Nephron (organoid): Measurements from ENCODE around the gene FTO.
A peak's percentile ranks its signal among the peaks of the same experiment; 100 is the strongest.
"Not testable (repeated sequence)": the region's sequence is repeated elsewhere in the genome, so short reads cannot be mapped to it uniquely, and the experiment has no call there.

Experiments
- H3K27ac Mint-ChIP-seq, 3 experiments: 2 replicates each; pipeline ENCODE4 v1.8.0; 2020; ENCODE audit warnings: mixed read lengths in 3 of 3, mild to moderate bottlenecking in 2 of 3, moderate library complexity in 1 of 3
- H3K27me3 Mint-ChIP-seq: 2 replicates; pipeline ENCODE4 v1.8.0; 2021; ENCODE audit warnings: low read depth, mild to moderate bottlenecking, moderate library complexity, mixed read lengths
- H3K36me3 Mint-ChIP-seq: 2 replicates; pipeline ENCODE4 v1.8.0; 2020; ENCODE audit warnings: low read depth, mixed read lengths
- H3K4me1 Mint-ChIP-seq: 2 replicates; pipeline ENCODE4 v1.8.0; 2020; ENCODE audit warnings: mixed read lengths
- H3K4me3 Mint-ChIP-seq, 3 experiments: 2 replicates each; pipeline ENCODE4 v1.8.0; 2020; ENCODE audit warnings: mild to moderate bottlenecking in 3 of 3, mixed read lengths in 3 of 3, moderate library complexity in 2 of 3
- H3K9me3 Mint-ChIP-seq: 2 replicates; pipeline ENCODE4 v1.8.0; 2020; ENCODE audit warnings: mixed read lengths
- TF ChIP-seq, protein P1 (sequence below), 3 experiments: fragments of 200-600 bp; sonication (generic); IDR thresholded peaks; one replicate each; pipeline ENCODE4 v1.5.0; 2021; ENCODE audit warnings: antibody characterized with exemption in 3 of 3; ENCODE audit not compliant: unreplicated experiment in 3 of 3

FTO gene

DNA sequence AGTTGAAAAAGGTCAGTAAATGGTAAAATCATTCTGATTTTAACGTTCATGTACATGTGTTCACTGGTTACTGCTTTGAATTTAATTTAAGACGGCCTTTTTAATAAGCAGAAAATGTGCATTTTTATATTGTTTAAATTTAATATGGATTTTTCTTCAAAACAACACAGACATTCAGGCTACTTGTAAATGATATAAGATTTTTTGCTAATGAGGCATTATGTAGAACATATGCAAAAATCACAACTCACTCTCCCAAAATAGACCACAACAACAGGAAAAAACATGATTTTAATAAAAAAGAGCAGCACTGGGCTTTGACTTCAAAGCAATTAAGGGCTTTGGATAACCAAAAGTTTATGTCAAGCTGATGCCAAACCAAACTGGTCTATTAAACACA is 22.6 kb upstream of the FTO start:
- H3K9me3 Mint-ChIP-seq: peaks cover 13% of the 10 kb centered on the region
- H3K4me3 Mint-ChIP-seq: no peak overlapping the region
- peaks cover 4% of the 10 kb centered on the region for H3K4me1 Mint-ChIP-seq
- H3K27ac Mint-ChIP-seq: no peak overlapping the region
- TF ChIP-seq, protein P1, sequence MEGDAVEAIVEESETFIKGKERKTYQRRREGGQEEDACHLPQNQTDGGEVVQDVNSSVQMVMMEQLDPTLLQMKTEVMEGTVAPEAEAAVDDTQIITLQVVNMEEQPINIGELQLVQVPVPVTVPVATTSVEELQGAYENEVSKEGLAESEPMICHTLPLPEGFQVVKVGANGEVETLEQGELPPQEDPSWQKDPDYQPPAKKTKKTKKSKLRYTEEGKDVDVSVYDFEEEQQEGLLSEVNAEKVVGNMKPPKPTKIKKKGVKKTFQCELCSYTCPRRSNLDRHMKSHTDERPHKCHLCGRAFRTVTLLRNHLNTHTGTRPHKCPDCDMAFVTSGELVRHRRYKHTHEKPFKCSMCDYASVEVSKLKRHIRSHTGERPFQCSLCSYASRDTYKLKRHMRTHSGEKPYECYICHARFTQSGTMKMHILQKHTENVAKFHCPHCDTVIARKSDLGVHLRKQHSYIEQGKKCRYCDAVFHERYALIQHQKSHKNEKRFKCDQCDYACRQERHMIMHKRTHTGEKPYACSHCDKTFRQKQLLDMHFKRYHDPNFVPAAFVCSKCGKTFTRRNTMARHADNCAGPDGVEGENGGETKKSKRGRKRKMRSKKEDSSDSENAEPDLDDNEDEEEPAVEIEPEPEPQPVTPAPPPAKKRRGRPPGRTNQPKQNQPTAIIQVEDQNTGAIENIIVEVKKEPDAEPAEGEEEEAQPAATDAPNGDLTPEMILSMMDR (IDR thresholded peaks at IDR 0.05; ENCODE audit: unreplicated experiment in 3 of 3): no peak
- H3K27me3 Mint-ChIP-seq: no peaks in the 10 kb centered on the region
- peaks cover 35% of the 10 kb centered on the region for H3K36me3 Mint-ChIP-seq

DNA sequence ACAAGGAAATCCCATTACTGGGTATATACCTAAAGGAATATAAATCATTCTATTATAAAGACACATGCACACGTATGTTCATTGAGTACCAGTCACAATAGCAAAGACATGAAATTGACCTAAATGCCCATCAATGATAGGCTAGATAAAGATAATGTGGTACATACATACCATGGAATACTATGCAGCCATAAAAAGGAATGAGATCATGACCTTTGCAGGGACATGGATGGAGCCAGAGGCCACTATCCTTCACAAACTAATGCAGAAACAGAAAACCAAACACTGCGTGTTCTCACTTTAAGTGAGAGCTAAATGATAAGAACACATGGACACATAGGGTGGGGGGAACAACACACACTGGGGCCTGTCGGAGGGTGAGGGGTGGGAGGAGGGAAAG is 18.6 kb upstream of the FTO start:
- not testable (repeated sequence) for H3K4me1 Mint-ChIP-seq, H3K4me3 Mint-ChIP-seq, H3K27ac Mint-ChIP-seq, H3K27me3 Mint-ChIP-seq
- Mint-ChIP-seq H3K9me3 (peaks cover 13% of the 10 kb centered on the region), H3K36me3 (peaks cover 50% of the 10 kb centered on the region)

DNA sequence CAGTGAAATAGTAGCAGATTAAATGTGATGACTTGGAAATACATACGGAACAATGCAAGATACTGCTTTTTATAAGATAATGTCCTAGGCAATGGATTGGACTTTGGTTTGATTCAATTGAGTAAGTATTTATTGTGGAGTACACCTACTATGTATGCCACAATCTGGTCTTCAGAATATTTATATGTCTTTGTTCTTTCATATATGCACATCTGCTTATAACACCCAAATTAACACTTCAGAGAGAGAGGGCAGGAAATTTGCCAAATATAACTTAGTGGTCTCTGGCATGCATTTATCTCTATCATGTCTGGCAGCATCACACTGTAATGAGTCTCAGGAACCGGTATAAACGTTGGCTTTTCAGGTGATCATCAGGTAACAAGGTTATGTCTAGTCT is 17.2 kb upstream of the FTO start:
- no peaks in the 10 kb centered on the region for H3K27me3 Mint-ChIP-seq
- H3K9me3 Mint-ChIP-seq: peaks cover 13% of the 10 kb centered on the region

DNA sequence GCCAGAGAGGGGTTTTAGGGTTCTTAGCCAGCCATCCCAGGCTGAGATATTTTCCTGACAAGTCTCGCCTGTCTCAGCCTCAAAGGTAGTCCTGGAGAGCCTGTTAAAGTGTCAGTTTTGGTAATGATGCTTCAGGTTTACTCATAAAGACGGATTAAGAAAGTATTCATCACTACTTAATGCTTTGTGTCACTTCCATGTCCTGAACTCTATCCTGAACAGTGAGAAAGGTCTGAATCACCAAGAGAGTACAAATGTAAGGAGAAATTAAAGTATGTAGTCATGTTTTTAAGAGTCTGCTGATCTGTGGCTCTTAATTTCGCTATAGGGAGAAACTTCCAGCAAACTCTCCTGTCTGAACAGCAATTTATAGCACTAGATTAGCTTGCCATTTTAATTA is 14.3 kb upstream of the FTO start:
- Mint-ChIP-seq H3K9me3 (peaks cover 8% of the 10 kb centered on the region), H3K4me1 (no peaks in the 10 kb centered on the region), H3K4me3 (no peak overlapping the region), H3K27ac (no peak overlapping the region), H3K27me3 (no peaks in the 10 kb centered on the region), H3K36me3 (peaks cover 53% of the 10 kb centered on the region)
- TF ChIP-seq, protein P1 (IDR thresholded peaks at IDR 0.05; ENCODE audit: unreplicated experiment in 3 of 3): no peak

More for the DNA sequence above, 17.2 kb upstream of the FTO start:
- H3K36me3 Mint-ChIP-seq: peaks cover 52% of the 10 kb centered on the region
- no peaks in the 10 kb centered on the region for H3K4me1 Mint-ChIP-seq
- H3K4me3 Mint-ChIP-seq: no peak overlapping the region
- peak overlapping the region; percentile 54 to 81 (median 55) for H3K27ac Mint-ChIP-seq
- TF ChIP-seq, protein P1 (IDR thresholded peaks at IDR 0.05; ENCODE audit: unreplicated experiment in 3 of 3): no peak

DNA sequence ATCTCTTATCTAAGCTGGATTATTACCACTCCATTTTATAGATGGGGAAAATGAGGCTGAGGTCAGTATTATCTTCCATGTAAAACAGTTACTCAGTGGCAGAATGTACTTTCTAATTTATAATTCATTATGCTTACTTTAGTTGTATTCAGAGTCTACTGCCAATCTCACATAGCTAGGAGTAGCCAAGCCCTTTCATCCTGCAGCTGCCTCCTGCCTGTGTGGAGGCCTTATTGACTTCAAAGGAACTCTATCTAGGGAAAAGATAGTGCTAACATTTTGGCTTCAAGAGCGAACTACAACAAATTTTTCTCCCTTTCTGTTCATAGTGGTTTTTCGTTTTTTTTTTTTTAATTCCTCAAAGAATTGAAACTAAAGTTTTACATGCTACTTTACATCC is 13.2 kb upstream of the FTO start:
- Mint-ChIP-seq H3K4me1 (no peaks in the 10 kb centered on the region), H3K27me3 (no peaks in the 10 kb centered on the region), H3K4me3 (no peak overlapping the region), H3K36me3 (peaks cover 51% of the 10 kb centered on the region), H3K27ac (no peak overlapping the region), H3K9me3 (peaks cover 2% of the 10 kb centered on the region)
- TF ChIP-seq, protein P1 (IDR thresholded peaks at IDR 0.05; ENCODE audit: unreplicated experiment in 3 of 3): no peak

DNA sequence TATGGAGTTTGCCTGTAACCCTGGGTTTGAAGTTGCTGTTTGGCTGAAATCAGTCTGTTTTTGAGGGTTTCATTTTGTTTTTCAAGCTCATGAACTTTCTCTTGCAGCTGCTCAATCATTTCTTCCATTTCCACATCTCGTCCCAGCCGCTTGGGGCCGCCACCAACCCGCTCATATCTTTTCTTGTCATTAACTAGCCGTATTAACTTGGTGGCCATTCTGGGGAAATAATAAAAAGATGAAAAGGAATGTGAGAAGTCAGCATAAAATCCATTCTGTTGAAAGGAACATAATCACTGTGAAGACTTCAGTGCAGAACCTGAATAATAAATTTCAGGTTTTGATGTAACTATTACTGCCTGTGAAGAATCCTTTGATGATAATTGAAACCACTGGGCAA is 11.8 kb upstream of the FTO start:
- no peaks in the 10 kb centered on the region for H3K27me3 Mint-ChIP-seq
- no peak overlapping the region for H3K4me3 Mint-ChIP-seq
- H3K36me3 Mint-ChIP-seq: peaks cover 50% of the 10 kb centered on the region
- no peaks in the 10 kb centered on the region for H3K4me1 Mint-ChIP-seq
- peaks cover 5% of the 10 kb centered on the region for H3K9me3 Mint-ChIP-seq
- TF ChIP-seq, protein P1 (IDR thresholded peaks at IDR 0.05; ENCODE audit: unreplicated experiment in 3 of 3): peak; percentile 10 to 55 (median 29)
- H3K27ac Mint-ChIP-seq: peak overlapping the region in 1 of 3 experiments; percentile 3
